Chondrocyte (in vitro differentiated cells): Measurements from ENCODE around the gene PHC3. TPM values are rescaled to one million over a fixed set of nuclear protein-coding genes. Genes with fewer than 3 reads are reported as not detected.
A peak's percentile ranks its signal among the peaks of the same experiment; 100 is the strongest.

Source experiments
- DNase-seq: peaks from one replicate; pipeline ENCODE4 v3.0.0; 2021; ENCODE audit warnings: mixed read lengths, low spot score
- H3K27ac Mint-ChIP-seq: one replicate; pipeline ENCODE4 v1.8.0; 2021; ENCODE audit warnings: mild to moderate bottlenecking, moderate library complexity, mixed read lengths; ENCODE audit not compliant: unreplicated experiment
- H3K27me3 Mint-ChIP-seq: 2 replicates; pipeline ENCODE4 v1.8.0; 2021; ENCODE audit warnings: low read depth, mixed read lengths
- H3K36me3 Mint-ChIP-seq: 2 replicates; pipeline ENCODE4 v1.8.0; 2021; ENCODE audit warnings: low read depth, mixed read lengths
- H3K4me1 Mint-ChIP-seq: 2 replicates; pipeline ENCODE4 v1.8.0; 2021; ENCODE audit warnings: low read depth, mild to moderate bottlenecking, mixed read lengths
- H3K4me3 Mint-ChIP-seq: one replicate; pipeline ENCODE4 v1.8.0; 2021; ENCODE audit warnings: mild to moderate bottlenecking, moderate library complexity, mixed read lengths; ENCODE audit not compliant: unreplicated experiment
- H3K9me3 Mint-ChIP-seq: 2 replicates; pipeline ENCODE4 v1.8.0; 2021; ENCODE audit warnings: low read depth, mixed read lengths
- total RNA-seq: library from RNA; stranded (reverse); gene quantifications from 3 replicates; pipeline ENCODE4 v1.2.1, GENCODE V29; 2021
- TF ChIP-seq, protein P1 (sequence below): fragments of 200-600 bp; sonication (generic); IDR thresholded peaks from 2 replicates; pipeline ENCODE4 v1.5.0; 2021; ENCODE audit warnings: antibody characterized with exemption, mild to moderate bottlenecking, moderate library complexity

PHC3 gene
- total RNA-seq, 1 donor from 2014 or later: 45.8 TPM

DNA sequence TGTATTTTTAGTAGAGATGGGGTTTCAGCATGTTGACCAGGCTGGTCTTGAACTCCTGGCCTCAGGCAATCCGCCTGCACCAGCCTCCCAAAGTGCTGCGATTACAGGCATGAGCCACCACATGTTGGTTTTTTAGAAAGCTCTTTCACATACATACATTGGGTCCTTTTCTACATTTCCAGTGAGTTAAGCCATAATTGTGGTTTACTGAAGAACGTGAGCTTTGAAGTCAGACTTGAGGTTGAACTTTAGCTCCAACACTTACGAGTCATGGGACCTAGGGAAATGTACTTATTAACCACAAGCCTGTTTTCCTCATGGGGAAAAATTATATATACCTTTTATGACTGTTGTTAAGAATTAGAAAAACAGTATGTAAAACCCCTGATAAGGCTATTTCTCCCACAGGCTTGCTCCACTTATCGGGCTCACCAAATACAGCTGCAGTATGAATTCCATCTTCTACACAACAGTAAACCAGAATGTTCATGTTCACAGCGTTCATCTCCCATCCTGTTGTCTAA, 104.8 kb downstream of the PHC3 start:
- no peak overlapping the region for H3K27ac Mint-ChIP-seq
- peaks cover 19% of the 10 kb centered on the region for H3K4me1 Mint-ChIP-seq
- H3K27me3 Mint-ChIP-seq: no peaks in the 10 kb centered on the region
- peaks cover 5% of the 10 kb centered on the region for H3K9me3 Mint-ChIP-seq
- H3K36me3 Mint-ChIP-seq: peaks cover 20% of the 10 kb centered on the region
- TF ChIP-seq, protein P1, sequence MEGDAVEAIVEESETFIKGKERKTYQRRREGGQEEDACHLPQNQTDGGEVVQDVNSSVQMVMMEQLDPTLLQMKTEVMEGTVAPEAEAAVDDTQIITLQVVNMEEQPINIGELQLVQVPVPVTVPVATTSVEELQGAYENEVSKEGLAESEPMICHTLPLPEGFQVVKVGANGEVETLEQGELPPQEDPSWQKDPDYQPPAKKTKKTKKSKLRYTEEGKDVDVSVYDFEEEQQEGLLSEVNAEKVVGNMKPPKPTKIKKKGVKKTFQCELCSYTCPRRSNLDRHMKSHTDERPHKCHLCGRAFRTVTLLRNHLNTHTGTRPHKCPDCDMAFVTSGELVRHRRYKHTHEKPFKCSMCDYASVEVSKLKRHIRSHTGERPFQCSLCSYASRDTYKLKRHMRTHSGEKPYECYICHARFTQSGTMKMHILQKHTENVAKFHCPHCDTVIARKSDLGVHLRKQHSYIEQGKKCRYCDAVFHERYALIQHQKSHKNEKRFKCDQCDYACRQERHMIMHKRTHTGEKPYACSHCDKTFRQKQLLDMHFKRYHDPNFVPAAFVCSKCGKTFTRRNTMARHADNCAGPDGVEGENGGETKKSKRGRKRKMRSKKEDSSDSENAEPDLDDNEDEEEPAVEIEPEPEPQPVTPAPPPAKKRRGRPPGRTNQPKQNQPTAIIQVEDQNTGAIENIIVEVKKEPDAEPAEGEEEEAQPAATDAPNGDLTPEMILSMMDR: no peak
- H3K4me3 Mint-ChIP-seq: no peak overlapping the region
- DNase-seq: no peak

GRCh38 chr3:170075441-170076091, 106.0 kb downstream of the PHC3 start:
- Mint-ChIP-seq H3K27me3 (no peaks in the 10 kb centered on the region), H3K4me1 (peaks cover 7% of the 10 kb centered on the region), H3K36me3 (peaks cover 15% of the 10 kb centered on the region), H3K4me3 (no peak overlapping the region), H3K9me3 (peaks cover 5% of the 10 kb centered on the region), H3K27ac (no peak overlapping the region)
- no peak for DNase-seq
- TF ChIP-seq, protein P1: no peak

DNA sequence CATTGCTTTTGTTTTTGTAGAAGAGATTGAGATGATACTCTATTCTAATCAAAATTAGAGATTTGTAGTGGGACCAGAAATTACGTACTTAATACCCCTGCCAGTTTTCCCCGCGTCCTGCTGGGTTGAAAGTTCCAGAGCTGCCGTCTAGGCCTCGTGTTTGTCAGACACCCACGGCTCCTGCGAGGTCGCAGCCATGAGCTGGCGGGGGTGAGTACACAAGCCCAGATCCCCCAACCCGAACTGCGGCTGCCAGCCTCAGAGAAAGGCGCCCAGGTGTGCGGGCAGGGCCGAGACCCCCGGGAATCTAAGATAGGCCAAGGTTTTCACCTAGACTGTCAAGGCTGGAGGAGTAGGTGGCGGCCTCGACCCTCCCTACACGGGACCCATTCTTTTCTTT, 117.4 kb downstream of the PHC3 start:
- no peak overlapping the region for H3K4me3 Mint-ChIP-seq
- H3K9me3 Mint-ChIP-seq: no peaks in the 10 kb centered on the region
- DNase-seq: no peak
- TF ChIP-seq, protein P1: no peak
- H3K36me3 Mint-ChIP-seq: no peaks in the 10 kb centered on the region
- no peak overlapping the region for H3K27ac Mint-ChIP-seq
- no peaks in the 10 kb centered on the region for H3K4me1 Mint-ChIP-seq
- no peaks in the 10 kb centered on the region for H3K27me3 Mint-ChIP-seq

DNA sequence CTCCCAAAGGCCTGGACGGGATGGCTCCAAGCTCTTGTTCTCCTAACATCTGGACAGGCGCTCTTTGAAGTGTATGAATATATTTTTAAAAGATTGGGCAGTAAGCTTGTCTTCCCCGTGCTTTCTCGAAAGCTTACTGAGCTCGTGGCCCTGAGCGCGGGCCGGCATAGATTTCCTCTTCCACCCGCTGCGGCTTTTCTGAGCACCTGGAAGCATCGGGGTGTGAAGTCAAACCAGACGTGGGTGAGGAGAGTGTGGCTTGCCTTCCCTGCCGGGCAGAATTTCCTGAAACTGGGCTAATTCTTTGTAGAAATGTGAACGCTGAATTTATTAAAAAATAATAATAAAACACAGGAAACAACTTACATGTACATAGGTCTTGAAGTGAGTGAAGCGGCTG, 117.8 kb downstream of the PHC3 start:
- TF ChIP-seq, protein P1: no peak
- H3K36me3 Mint-ChIP-seq: no peaks in the 10 kb centered on the region
- no peak for DNase-seq

DNA sequence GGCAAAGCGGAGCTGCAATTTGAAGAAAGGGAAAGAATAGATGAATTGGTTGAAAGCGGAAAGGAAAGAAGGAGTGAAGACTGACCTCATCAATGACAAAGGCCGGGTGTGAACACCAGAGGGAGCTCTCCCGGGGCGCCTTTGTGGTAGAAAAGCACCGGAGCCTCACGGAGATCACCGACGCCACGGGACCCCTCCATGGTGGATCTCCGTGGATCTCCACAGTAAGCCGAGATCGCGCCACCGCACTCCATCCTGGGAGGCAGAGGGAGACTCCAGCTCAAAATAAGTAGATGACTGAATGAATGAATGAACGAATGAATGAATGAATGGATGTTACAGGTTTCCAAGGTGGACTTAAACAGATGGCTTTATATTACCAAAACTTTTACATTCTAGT, 118.8 kb downstream of the PHC3 start:
- no peaks in the 10 kb centered on the region for H3K4me1 Mint-ChIP-seq
- no peak overlapping the region for H3K4me3 Mint-ChIP-seq
- TF ChIP-seq, protein P1: peak; percentile 35
- H3K9me3 Mint-ChIP-seq: no peaks in the 10 kb centered on the region
- no peak for DNase-seq
- H3K27me3 Mint-ChIP-seq: no peaks in the 10 kb centered on the region
- no peak overlapping the region for H3K27ac Mint-ChIP-seq
- no peaks in the 10 kb centered on the region for H3K36me3 Mint-ChIP-seq

More for the DNA sequence above, 117.8 kb downstream of the PHC3 start:
- Mint-ChIP-seq H3K9me3 (no peaks in the 10 kb centered on the region), H3K27me3 (no peaks in the 10 kb centered on the region), H3K27ac (no peak overlapping the region), H3K4me3 (no peak overlapping the region), H3K4me1 (no peaks in the 10 kb centered on the region)
